Stimulated activated CD8-positive, alpha-beta memory T cell treated with anti-CD3 and anti-CD28 coated beads, Interleukin-2, amount 100 ng/mL, for 48 hours (primary cell): Measurements from ENCODE around the gene UBXN6.

ENCODE experiments used
- DNase-seq, 2 donors: peaks; one replicate each; pipeline ENCODE4 v3.0.0-alpha.2; 2020; ENCODE audit warnings: low read depth in 2 of 2

The UBXN6 gene, protein sequence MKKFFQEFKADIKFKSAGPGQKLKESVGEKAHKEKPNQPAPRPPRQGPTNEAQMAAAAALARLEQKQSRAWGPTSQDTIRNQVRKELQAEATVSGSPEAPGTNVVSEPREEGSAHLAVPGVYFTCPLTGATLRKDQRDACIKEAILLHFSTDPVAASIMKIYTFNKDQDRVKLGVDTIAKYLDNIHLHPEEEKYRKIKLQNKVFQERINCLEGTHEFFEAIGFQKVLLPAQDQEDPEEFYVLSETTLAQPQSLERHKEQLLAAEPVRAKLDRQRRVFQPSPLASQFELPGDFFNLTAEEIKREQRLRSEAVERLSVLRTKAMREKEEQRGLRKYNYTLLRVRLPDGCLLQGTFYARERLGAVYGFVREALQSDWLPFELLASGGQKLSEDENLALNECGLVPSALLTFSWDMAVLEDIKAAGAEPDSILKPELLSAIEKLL

DNA sequence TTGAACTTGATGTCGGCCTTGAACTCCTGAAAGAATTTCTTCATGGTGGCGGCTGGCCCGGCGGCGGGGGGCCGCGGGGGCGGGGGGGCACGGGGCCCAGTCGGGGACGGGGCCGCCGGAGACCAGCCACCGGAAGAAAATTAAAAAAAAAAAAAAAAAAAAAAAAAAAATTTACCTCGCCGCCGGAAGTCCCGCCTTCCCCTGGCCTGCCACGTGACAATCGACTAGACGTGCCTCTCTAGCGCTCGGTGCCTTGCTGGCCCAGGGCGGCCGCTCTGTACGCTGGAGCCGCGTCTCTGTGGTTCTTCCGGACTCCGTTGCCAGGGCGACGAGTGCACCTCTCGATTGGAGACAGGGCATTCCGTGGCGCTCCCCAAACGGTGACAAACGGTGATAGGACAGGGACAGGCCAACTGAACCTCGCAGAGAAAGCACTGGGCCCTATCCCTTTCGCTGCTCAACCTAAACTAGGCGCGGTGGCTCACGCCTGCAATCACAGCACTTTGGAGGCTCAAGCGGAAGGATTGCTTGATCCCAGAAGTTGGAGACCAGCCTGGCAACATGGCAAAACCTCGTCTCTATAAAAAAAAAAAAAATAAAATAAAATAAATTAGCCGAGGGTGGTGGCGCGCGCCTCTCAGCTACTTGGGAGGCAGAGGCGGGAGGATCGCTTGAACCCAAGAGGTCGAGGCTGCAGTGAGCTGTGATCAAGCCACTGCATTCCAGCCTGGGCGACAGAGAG is at the start of gene UBXN6:
TSS of gene UBXN6 (minus strand) at position 141 of the 742 bp plus-strand sequence. CDS start at position 44, 97 bp downstream.
- DNase-seq = peak; percentile 94 to 96

DNA sequence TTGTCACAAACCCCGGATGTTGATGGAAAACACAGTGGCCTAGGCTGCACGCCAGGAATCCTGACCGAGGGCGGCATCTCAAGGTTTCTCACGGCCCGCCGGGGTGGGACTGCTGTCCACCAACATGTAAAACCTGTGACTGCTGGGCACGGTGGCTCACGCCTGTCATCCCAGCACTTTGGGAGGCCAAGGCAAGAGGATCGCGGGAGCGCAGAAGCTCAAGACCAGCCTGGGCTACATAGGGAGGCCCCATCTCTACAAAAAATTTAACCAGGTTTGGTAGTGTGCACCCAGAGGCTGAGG is 49.5 kb upstream of the UBXN6 start:
- DNase-seq = no peak

DNA sequence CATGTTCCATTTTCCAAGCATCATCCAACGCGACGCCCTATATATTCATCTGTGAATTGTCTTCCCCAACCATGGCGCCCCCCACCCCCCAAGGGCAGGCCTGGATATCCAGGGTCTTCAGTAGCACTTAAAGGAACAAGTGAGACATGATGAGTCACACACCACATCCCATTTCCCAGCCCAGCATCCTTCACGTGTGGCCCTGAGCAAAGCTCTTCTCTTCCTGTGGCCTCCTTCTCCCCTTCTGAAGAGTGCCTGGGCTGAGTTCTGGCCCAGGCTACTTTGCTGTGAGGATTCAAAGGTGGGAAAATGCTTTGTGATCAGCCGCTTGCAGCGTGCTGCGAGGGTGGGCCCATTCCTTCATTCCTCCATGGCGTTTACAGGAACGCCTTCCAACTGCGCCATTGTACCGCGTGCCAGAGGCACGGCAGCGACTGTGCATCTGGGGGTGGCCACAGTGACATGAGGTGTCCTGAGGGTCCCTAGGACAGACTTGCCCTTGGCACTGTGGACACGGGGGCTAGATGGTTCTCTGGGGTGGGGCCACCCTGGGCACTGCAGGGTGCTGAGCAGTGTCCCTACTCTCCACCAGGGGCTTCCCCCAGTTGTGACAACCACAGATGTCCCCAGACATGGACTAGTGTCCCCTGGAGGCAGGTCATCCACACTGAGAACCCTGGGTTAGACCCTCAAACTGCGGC is 49.0 kb upstream of the UBXN6 start:
- DNase-seq = no peak

DNA sequence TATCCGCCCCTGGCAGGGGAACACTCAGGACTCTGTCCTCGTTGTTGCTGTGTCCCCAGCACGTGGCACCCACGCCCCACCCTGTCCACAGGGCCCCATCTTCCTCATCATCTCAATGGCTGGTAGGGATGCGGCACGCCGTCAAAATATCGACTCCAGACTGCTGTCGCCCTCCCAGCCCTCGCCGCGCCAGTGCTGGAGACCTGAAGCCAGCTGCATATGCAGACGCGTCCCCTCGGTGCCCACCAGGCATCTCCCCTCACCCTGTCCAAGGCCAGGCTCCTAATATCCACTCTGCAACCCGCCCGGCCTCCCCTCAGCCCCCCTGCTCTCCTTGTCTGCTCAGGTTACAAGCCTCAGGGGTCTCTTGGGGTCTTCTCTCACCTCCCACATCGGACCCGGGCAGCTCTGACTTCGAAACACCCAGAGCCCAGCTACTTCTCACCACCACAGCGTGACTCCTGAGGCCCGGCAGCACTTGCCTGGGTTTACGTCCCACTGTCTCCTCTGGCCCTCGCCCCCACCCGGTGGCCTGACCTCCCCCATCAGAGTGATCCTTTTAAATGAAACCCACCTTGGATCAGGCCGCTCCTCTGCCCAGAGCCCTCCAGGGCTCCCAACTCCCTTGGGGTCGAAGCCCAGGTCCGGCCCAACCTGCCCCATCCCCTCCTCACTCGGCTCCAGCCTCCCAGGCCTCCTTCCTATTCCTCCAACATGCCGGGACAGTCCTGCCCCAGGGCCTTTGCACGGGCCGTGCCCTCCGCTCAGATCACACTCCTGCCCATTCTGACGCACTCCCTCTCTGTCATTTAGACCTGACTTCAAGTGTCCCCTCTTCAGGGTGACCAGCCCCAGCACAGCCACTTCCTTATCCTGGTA is 48.2 kb upstream of the UBXN6 start:
- no peak for DNase-seq

DNA sequence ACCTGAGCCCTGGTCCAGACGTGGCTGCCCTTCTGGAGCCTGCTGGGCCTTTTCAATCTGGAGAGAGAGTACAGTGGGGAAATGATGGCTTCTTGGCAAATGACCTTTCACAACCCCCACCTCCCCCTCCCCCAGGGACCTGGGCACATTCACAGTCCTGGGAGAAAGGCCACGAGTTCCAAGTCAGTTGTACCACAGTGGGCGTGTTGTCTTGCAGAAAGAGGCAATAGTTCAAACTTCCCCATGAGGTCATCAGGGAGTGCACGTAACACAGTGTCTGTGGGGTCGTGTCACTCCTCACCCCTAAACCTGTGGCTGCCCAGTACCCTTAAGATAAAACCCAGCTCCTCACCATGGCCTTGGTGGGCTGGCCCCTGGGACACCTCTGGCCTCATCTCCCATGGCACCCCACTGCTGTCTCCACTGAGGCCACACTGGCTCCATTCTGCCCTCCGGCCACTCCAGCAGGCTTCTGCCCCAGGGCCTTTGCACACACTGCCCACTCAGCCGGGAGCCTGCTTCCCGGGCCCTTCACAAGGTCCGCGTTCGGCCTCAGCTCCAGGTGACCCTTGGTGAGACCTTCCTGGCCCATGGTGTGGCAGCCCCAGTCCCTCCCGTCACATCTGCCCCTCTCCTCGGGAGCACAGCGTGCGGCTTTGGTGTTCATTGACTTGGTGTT is 47.4 kb upstream of the UBXN6 start:
- no peak for DNase-seq

DNA sequence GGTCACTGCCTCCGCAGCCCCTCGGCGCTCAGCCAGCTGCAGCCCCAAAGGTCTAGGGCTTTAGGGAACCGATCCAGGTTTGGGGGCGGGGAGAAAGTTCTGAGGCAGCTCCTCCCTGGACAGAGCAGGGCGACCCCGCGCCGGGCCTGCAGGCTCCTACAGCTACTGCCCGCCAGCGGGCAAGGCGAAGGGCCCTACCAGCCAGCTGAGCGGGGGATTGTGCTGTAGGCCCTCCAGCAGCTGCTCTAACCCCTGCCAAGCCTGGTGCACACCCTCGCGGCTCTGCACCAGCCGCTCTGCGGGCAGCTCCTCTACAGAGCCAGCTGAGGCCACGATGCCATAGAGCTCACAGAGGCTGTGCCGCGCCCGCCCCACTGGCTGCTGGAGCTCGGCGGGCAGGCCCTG is 46.7 kb upstream of the UBXN6 start:
- no peak for DNase-seq

DNA sequence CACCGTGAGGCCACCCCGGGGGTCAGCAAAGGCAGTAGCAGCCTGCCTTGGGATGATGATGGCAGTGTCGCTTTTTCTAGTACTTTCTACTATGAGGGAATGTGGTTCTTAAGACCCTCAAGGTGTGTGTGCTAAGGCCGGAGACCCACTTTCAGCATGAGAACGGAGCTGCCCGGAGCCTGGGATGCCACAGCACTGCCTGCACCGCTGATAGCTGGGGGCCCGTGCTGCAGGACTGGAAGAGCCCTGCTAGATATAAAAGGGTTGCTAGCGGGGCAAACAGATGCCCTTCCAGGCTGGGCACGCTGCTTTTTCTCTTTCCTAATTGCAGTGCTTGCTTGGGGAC is 46.2 kb upstream of the UBXN6 start:
- DNase-seq = no peak

DNA sequence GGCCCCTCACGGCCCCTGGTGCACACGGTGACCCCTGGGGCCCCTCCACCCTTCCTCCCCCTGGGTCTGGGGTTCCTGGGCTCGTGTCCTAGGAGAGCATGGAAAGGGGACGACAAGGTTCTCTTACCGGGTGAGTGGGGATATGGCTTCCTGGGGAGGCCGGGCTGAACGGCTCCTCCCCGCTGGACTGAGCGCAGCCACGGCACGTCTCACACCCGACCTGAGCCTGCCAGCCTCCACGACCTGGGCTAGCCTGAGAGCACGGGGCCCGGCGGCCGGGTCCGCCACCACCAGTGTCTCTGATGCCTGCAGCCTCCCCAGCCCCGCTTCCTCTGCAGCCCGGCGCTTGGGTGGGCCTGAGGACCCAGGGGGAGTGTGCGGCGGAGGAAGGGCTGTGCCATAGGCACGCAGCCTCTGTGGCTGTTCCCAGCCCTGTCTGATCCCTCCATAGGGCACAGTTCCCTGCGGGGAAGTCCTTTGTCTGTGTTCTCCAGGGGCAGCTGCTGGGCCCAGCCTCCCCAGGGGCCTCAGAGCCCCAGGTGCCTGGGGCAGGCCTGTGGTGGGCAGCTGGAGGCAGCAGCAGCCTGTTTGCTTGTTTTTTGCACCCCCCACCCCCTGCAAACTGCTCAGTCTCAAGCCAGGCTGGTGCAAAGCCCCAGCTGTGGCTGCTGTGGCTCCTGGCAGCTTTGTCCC is 45.7 kb upstream of the UBXN6 start:
- no peak for DNase-seq

DNA sequence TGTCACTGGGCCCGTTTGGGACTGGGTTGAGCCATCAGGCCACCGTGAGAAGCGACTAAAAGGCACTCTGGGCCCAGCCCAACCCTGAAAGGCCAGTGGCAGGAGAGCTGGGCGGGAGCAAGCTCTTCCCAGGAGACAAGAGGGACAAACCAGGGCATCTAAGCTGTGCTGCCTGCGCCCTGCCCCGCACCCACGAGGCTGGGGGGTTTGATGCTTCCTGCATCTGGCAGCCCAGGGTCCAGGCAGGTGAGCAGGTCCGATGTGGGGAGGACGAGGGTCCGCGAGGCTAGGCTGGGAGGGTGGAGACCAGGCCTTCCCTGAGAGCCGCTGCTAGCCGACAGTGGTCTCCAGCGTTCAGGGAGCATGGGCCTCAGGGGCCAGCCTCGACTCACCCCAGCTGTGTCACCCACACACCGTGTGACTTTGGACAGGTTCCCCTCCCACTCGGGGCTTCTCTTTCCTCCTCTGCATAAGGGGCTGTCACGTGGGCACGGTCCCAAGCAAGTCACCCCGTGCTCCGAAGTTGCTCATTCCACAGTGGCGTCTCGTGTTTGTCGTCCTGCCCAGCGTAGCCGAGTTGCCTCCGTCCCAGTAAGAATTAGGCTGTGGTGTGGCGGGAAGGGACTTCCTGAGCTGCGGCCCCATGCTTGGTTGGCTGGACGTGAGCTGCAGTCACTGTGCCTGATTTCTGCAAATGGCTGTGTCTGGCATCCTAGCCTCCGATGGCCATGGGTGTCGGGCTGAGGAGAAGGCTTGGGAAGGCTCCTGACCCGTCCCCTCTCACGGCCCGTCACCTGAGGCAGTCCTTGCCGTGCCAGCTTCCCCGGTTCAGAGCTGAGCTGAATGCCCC is 44.9 kb upstream of the UBXN6 start:
- DNase-seq = no peak

DNA sequence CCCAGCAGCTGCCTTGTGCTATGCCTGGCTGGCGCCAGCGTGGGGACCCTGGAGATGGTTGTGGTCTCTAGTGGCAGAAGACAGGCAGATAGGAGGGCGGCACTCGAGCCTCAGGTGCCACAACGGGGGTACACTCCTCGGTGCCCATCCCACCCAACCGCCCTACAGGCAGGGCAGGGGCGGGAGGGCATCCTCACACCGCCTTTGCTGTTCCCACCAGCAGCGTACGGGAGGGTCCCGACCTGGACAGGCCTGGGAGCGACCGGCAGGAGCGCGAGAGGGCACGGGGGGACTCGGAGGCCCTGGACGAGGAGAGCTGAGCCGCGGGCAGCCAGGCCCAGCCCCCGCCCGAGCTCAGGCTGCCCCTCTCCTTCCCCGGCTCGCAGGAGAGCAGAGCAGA is 44.1 kb upstream of the UBXN6 start:
- no peak for DNase-seq

DNA sequence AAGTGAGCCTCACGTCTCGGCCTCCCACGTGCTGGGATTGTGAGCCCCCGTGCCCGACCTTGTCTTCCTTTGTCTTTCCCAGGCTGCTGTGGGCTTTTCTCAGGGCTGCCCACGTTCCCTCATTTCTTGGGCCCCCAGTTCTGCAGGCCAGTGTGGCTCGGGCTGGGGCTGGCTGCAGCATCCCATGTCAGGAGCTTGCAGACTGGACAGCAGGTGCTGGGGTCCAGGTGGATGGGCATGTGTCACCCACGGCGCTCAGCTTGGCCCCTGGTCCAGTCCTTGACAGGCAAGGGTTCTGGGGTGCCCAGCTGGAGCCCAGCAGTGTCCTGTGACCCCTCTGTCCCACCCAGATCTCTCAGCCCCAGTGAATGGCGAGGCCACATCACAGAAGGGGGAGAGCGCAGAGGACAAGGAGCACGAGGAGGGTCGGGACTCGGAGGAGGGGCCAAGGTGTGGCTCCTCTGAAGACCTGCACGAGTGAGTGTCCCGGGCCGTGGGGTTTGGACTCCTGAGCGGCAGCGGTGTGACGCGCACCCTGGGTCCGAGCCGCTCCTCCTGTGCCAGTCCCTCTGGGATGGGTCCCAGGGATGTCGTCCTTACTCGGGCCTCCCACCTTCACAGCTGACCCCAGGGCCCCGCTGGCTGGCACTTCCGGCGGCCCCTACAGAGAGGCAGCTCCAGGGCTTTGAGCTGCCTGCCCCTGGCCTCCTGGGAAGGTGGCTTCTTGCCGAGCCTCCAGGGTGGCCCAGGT is 43.4 kb upstream of the UBXN6 start:
- DNase-seq = no peak

DNA sequence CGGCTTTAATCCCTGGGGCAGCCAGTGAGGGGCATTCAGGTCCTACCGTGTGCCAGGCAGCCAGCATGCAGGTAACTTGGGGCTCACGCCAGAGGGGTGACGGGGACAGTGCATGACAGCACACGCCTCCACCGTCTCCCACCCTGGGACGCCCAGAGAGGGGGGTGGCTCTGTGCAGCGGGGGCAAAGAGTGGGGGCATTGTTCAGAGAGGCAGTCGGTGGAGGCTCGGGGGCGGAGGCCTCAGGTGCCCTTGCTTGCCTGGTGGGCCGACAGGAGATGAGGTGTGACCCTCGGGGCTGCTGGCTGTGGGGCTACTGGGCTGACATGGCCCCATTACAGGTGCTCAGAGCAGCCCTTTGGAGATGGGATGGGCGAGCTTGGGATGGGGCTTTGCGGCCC is 42.3 kb upstream of the UBXN6 start:
- DNase-seq = no peak

DNA sequence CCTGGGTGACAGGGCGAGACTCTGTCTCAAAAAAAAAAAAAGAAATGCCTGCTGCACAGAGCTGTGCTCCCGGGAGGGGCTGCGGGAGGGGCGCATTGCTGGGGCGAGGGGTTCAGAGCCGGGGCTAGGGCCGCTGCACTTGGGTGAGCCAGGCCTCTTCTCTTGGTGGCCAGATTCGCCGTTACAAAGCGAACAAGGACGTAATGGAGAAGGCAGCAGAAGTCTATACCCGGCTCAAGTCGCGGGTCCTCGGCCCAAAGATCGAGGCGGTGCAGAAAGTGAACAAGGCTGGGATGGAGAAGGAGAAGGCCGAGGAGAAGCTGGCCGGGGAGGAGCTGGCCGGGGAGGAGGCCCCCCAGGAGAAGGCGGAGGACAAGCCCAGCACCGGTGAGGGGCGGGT is 41.7 kb upstream of the UBXN6 start:
- DNase-seq = no peak

DNA sequence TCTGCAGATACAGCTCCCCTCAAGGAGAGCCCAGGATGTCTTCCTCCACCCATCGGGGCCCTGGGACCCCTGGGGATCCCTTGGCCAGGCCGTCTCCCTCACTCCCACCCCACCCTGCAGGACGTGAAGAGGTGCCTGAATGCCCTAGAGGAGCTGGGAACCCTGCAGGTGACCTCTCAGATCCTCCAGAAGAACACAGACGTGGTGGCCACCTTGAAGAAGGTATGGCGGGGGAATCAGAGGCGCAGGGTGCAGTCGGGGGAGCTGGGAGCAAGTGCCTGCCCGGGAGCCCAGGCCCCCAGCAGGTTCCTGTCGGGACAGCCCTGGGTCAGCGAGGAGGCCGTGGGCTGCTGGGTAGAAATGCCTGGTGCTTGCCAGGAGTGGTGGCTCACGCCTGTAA is 41.1 kb upstream of the UBXN6 start:
- DNase-seq = no peak

DNA sequence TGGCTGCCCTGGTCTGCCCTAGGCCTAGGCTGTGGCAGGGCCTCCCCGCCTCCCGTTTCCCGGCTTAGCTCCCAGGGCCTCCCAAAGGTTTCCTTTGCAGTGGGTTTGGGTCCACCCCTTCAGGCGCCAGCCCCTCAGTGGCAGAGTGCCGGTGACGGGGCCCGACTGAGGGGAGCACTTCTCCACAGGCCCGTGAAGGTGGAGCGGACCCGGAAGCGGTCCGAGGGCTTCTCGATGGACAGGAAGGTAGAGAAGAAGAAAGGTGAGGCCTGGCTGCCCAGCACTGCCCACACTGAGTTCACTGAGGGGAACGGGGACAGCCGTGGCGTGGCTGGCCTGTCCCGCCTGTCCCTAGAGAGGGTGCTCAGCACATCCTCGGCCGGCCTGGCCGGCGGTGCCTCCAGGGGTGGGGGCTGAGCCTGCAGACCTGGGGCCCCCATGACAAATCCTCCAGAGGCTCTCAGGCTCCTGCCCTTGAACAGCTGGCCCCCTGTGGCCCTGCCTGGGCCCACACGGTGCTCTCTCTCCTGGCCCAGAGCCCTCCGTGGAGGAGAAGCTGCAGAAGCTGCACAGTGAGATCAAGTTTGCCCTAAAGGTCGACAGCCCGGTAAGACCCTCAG is 40.3 kb upstream of the UBXN6 start:
- no peak for DNase-seq

DNA sequence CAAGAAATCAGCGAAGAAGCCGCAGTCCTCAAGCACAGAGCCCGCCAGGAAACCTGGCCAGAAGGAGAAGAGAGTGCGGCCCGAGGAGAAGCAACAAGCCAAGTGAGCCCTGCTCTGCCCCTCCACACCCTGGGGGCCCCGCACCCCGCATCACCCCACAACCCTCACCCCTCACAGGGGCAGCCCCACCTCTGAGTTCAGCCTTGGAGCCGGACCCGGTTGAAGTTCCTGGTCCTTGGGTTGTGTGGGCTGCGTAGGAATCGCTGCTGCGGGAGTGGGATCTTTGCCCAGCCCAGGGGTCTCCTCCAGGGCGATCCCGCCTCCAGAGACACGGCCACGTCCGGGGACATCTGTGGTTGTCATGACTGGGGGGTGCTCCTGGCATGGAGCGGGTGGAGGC is 38.7 kb upstream of the UBXN6 start:
- DNase-seq = no peak

DNA sequence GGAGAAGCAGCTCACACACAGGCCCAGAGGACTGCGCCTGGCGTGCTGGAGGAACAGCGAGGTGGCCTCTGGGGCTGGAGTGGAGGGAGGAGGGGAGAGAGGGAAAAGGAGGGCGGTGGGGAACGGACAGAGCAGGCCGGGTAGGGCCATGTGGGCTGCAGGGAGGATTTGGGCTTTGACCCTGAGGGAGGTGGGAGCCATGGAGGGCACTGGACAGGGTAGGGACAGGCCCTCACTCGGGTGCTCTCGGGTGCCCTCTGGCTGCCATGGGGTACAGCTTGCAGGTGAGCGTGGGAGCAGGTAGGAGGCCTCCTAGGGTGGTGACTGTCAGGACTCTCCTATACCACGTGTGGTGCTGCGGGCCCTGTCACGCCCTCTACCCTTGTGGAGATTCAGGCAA is 37.9 kb upstream of the UBXN6 start:
- DNase-seq = no peak

DNA sequence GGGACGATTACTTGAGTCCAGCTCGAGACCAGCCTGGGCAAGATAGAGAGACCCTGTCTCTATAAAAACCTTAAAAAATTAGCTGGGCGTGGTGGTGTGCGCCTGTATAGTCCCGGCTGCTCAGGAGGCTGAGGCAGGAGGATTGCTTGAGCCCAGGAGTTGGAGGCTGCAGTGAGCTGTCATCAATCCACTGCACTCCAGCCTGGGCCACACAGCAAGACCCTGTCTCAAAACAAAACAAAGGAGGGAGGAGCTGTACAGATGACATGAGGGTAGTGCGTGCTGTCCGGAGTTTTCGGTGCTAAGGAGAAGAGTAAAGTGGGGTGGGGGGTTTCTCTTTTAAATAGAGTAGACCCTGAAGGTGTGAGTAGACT is 37.1 kb upstream of the UBXN6 start:
- no peak for DNase-seq
